Measurements from ENCODE around the gene NLRC5.
A peak's percentile ranks its signal among the peaks of the same experiment; 100 is the strongest.

Gene NLRC5

GRCh38 chr16:56994311-56994710, 5.0 kb downstream of the NLRC5 start:
- H3K36me3 ChIP-seq (ENCODE audit: control insufficient read depth in 2 of 2, insufficient read depth in 2 of 2, low read length in 2 of 2) = no peaks in the 10 kb centered on the region
- no peak overlapping the region for H3K27ac ChIP-seq (ENCODE audit: low read length)
- no peaks in the 10 kb centered on the region for H3K27me3 ChIP-seq (ENCODE audit: control insufficient read depth in 1 of 2, insufficient read depth in 2 of 2, low read length in 2 of 2)
- no peaks in the 10 kb centered on the region for H3K9me3 ChIP-seq (ENCODE audit: control insufficient read depth in 2 of 2, low read length in 2 of 2)
- peaks cover 15% of the 10 kb centered on the region for H3K4me1 ChIP-seq (ENCODE audit: control insufficient read depth, insufficient read depth, low read length)
- no peak overlapping the region for H3K4me3 ChIP-seq (ENCODE audit: low read length in 2 of 2)
- H3K9ac ChIP-seq (ENCODE audit: low read length in 2 of 2) = no peak overlapping the region

- no peak overlapping the region for H3K9ac ChIP-seq (ENCODE audit: low read length in 2 of 2)
- H3K27ac ChIP-seq (ENCODE audit: low read length) = no peak overlapping the region
- no peaks in the 10 kb centered on the region for H3K9me3 ChIP-seq (ENCODE audit: control insufficient read depth in 2 of 2, low read length in 2 of 2)
- H3K4me3 ChIP-seq (ENCODE audit: low read length in 2 of 2) = no peak overlapping the region
- H3K27me3 ChIP-seq (ENCODE audit: control insufficient read depth in 1 of 2, insufficient read depth in 2 of 2, low read length in 2 of 2) = no peaks in the 10 kb centered on the region
- peaks cover 18% of the 10 kb centered on the region for H3K4me1 ChIP-seq (ENCODE audit: control insufficient read depth, insufficient read depth, low read length)
- no peaks in the 10 kb centered on the region for H3K36me3 ChIP-seq (ENCODE audit: control insufficient read depth in 2 of 2, insufficient read depth in 2 of 2, low read length in 2 of 2)
Observed at GRCh38 chr16:56995136-56995805, 5.9 kb downstream of the NLRC5 start.

GRCh38 chr16:56997264-56997663, 7.9 kb downstream of the NLRC5 start:
- H3K27ac ChIP-seq (ENCODE audit: low read length) = no peak overlapping the region

GRCh38 chr16:56997931-56998330, 8.6 kb downstream of the NLRC5 start:
- Histone ChIP-seq H3K27ac (ENCODE audit: low read length) (no peak overlapping the region), H3K27me3 (ENCODE audit: control insufficient read depth in 1 of 2, insufficient read depth in 2 of 2, low read length in 2 of 2) (no peaks in the 10 kb centered on the region), H3K4me3 (ENCODE audit: low read length in 2 of 2) (no peak overlapping the region), H3K9me3 (ENCODE audit: control insufficient read depth in 2 of 2, low read length in 2 of 2) (no peaks in the 10 kb centered on the region), H3K4me1 (ENCODE audit: control insufficient read depth, insufficient read depth, low read length) (peaks cover 9% of the 10 kb centered on the region), H3K9ac (ENCODE audit: low read length in 2 of 2) (no peak overlapping the region), H3K36me3 (ENCODE audit: control insufficient read depth in 2 of 2, insufficient read depth in 2 of 2, low read length in 2 of 2) (no peaks in the 10 kb centered on the region)

More at GRCh38 chr16:56997264-56997663, 7.9 kb downstream of the NLRC5 start:
- Histone ChIP-seq H3K9ac (ENCODE audit: low read length in 2 of 2) (no peak overlapping the region), H3K36me3 (ENCODE audit: control insufficient read depth in 2 of 2, insufficient read depth in 2 of 2, low read length in 2 of 2) (no peaks in the 10 kb centered on the region), H3K9me3 (ENCODE audit: control insufficient read depth in 2 of 2, low read length in 2 of 2) (no peaks in the 10 kb centered on the region), H3K4me3 (ENCODE audit: low read length in 2 of 2) (no peak overlapping the region), H3K4me1 (ENCODE audit: control insufficient read depth, insufficient read depth, low read length) (peaks cover 9% of the 10 kb centered on the region), H3K27me3 (ENCODE audit: control insufficient read depth in 1 of 2, insufficient read depth in 2 of 2, low read length in 2 of 2) (no peaks in the 10 kb centered on the region)

GRCh38 chr16:56998352-56998751, 9.0 kb downstream of the NLRC5 start:
- Histone ChIP-seq H3K9me3 (ENCODE audit: control insufficient read depth in 2 of 2, low read length in 2 of 2) (no peaks in the 10 kb centered on the region), H3K9ac (ENCODE audit: low read length in 2 of 2) (no peak overlapping the region), H3K27me3 (ENCODE audit: control insufficient read depth in 1 of 2, insufficient read depth in 2 of 2, low read length in 2 of 2) (no peaks in the 10 kb centered on the region), H3K4me3 (ENCODE audit: low read length in 2 of 2) (no peak overlapping the region), H3K27ac (ENCODE audit: low read length) (no peak overlapping the region), H3K4me1 (ENCODE audit: control insufficient read depth, insufficient read depth, low read length) (peaks cover 9% of the 10 kb centered on the region), H3K36me3 (ENCODE audit: control insufficient read depth in 2 of 2, insufficient read depth in 2 of 2, low read length in 2 of 2) (no peaks in the 10 kb centered on the region)

GRCh38 chr16:56998861-56999260, 9.5 kb downstream of the NLRC5 start:
- Histone ChIP-seq H3K4me1 (ENCODE audit: control insufficient read depth, insufficient read depth, low read length) (peaks cover 9% of the 10 kb centered on the region), H3K27me3 (ENCODE audit: control insufficient read depth in 1 of 2, insufficient read depth in 2 of 2, low read length in 2 of 2) (no peaks in the 10 kb centered on the region), H3K27ac (ENCODE audit: low read length) (no peak overlapping the region), H3K36me3 (ENCODE audit: control insufficient read depth in 2 of 2, insufficient read depth in 2 of 2, low read length in 2 of 2) (no peaks in the 10 kb centered on the region), H3K9me3 (ENCODE audit: control insufficient read depth in 2 of 2, low read length in 2 of 2) (no peaks in the 10 kb centered on the region), H3K9ac (ENCODE audit: low read length in 2 of 2) (no peak overlapping the region), H3K4me3 (ENCODE audit: low read length in 2 of 2) (no peak overlapping the region)

- H3K4me1 ChIP-seq (ENCODE audit: control insufficient read depth, insufficient read depth, low read length) = peaks cover 9% of the 10 kb centered on the region
- no peaks in the 10 kb centered on the region for H3K27me3 ChIP-seq (ENCODE audit: control insufficient read depth in 1 of 2, insufficient read depth in 2 of 2, low read length in 2 of 2)
- no peaks in the 10 kb centered on the region for H3K9me3 ChIP-seq (ENCODE audit: control insufficient read depth in 2 of 2, low read length in 2 of 2)
- H3K9ac ChIP-seq (ENCODE audit: low read length in 2 of 2) = no peak overlapping the region
- H3K36me3 ChIP-seq (ENCODE audit: control insufficient read depth in 2 of 2, insufficient read depth in 2 of 2, low read length in 2 of 2) = peaks cover 0 to 3% of the 10 kb centered on the region in 2 donors
- H3K4me3 ChIP-seq (ENCODE audit: low read length in 2 of 2) = no peak overlapping the region
- H3K27ac ChIP-seq (ENCODE audit: low read length) = no peak overlapping the region
Observed at GRCh38 chr16:56999409-57000270, 10.3 kb downstream of the NLRC5 start.

GRCh38 chr16:57000271-57001025, 11.1 kb downstream of the NLRC5 start:
- no peaks in the 10 kb centered on the region for H3K9me3 ChIP-seq (ENCODE audit: control insufficient read depth in 2 of 2, low read length in 2 of 2)
- H3K4me1 ChIP-seq (ENCODE audit: control insufficient read depth, insufficient read depth, low read length) = peaks cover 9% of the 10 kb centered on the region
- no peak overlapping the region for H3K9ac ChIP-seq (ENCODE audit: low read length in 2 of 2)
- H3K4me3 ChIP-seq (ENCODE audit: low read length in 2 of 2) = no peak overlapping the region
- H3K36me3 ChIP-seq (ENCODE audit: control insufficient read depth in 2 of 2, insufficient read depth in 2 of 2, low read length in 2 of 2) = peaks cover 0 to 3% of the 10 kb centered on the region in 2 donors
- H3K27ac ChIP-seq (ENCODE audit: low read length) = no peak overlapping the region
- H3K27me3 ChIP-seq (ENCODE audit: control insufficient read depth in 1 of 2, insufficient read depth in 2 of 2, low read length in 2 of 2) = no peaks in the 10 kb centered on the region

GRCh38 chr16:57001026-57001679, 11.8 kb downstream of the NLRC5 start:
- Histone ChIP-seq H3K9me3 (ENCODE audit: control insufficient read depth in 2 of 2, low read length in 2 of 2) (no peaks in the 10 kb centered on the region), H3K4me1 (ENCODE audit: control insufficient read depth, insufficient read depth, low read length) (peaks cover 9% of the 10 kb centered on the region), H3K36me3 (ENCODE audit: control insufficient read depth in 2 of 2, insufficient read depth in 2 of 2, low read length in 2 of 2) (peaks cover 0 to 3% of the 10 kb centered on the region in 2 donors), H3K27me3 (ENCODE audit: control insufficient read depth in 1 of 2, insufficient read depth in 2 of 2, low read length in 2 of 2) (no peaks in the 10 kb centered on the region), H3K27ac (ENCODE audit: low read length) (peak overlapping the region; percentile 31), H3K4me3 (ENCODE audit: low read length in 2 of 2) (no peak overlapping the region), H3K9ac (ENCODE audit: low read length in 2 of 2) (no peak overlapping the region)

All from stomach smooth muscle (tissue), 2 donors.